Fibroblast of lung (primary cell): ENCODE data around the gene SCUBE1.

ENCODE experiments used
- EZH2 ChIP-seq: IDR thresholded peaks from 2 replicates; pipeline ENCODE4 v1.5.1; 2012; ENCODE audit warnings: low read length, control low read depth, mild to moderate bottlenecking; ENCODE audit errors: missing control alignments
- TF ChIP-seq, protein P1 (sequence below), 2 donors: IDR thresholded peaks in 1 of 2; conservative IDR thresholded peaks in 1 of 2; 1 replicate in 1 of 2; 2 replicates in 1 of 2; pipeline ENCODE4 v1.5.1; 2011 to 2012; ENCODE audit warnings: low read length in 2 of 2, control low read depth in 1 of 2, inconsistent platforms in 1 of 2, low read depth in 1 of 2, mild to moderate bottlenecking in 1 of 2

DNA sequence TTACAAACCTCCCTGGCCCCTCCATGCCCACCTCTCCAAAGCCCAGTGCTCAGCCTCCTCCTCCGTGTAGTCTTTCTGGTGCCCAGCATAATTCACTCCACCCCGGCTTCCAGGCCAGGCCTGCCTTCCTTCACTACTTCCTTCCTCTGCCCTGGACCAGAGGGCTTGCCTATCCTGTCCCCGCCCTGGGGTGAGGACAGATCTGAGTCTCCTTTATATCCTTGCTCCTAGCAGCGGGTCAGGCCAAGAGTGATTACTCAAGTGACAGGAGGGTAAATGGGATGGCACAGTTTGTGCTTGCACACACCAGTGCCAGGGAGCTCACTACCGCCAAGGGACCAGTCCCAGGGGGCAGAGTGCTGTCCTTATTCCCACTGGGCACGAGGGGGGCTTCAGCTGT, 48.0 kb downstream of the SCUBE1 start:
- TF ChIP-seq, protein P1, sequence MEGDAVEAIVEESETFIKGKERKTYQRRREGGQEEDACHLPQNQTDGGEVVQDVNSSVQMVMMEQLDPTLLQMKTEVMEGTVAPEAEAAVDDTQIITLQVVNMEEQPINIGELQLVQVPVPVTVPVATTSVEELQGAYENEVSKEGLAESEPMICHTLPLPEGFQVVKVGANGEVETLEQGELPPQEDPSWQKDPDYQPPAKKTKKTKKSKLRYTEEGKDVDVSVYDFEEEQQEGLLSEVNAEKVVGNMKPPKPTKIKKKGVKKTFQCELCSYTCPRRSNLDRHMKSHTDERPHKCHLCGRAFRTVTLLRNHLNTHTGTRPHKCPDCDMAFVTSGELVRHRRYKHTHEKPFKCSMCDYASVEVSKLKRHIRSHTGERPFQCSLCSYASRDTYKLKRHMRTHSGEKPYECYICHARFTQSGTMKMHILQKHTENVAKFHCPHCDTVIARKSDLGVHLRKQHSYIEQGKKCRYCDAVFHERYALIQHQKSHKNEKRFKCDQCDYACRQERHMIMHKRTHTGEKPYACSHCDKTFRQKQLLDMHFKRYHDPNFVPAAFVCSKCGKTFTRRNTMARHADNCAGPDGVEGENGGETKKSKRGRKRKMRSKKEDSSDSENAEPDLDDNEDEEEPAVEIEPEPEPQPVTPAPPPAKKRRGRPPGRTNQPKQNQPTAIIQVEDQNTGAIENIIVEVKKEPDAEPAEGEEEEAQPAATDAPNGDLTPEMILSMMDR (conservative IDR thresholded peaks at IDR 0.05 in 1 of 2, IDR thresholded peaks at IDR 0.05 in 1 of 2; ENCODE audit: low read depth in 1 of 2, low read length in 2 of 2), result no peak
- TF ChIP-seq EZH2, result no peak
